IMR-90 (cell line): ENCODE measurements around the gene A4GNT.
"Not testable (repeated sequence)": the region's sequence is repeated elsewhere in the genome, so short reads cannot be mapped to it uniquely, and the experiment has no call there.

Experiments
- CHD1 ChIP-seq: IDR thresholded peaks from 2 replicates; pipeline ENCODE4 v1.6.1; 2012; ENCODE audit warnings: low read depth, low read length, improper control_type of control experiment
- POLR2A ChIP-seq: IDR thresholded peaks from 2 replicates; pipeline ENCODE4 v1.6.1; 2012; ENCODE audit warnings: mild to moderate bottlenecking, low read depth, low read length
- RAD21 ChIP-seq: IDR thresholded peaks from 2 replicates; pipeline ENCODE4 v1.6.1; 2012; ENCODE audit warnings: low read length, improper control_type of control experiment
- RFX5 ChIP-seq: IDR thresholded peaks from 2 replicates; pipeline ENCODE4 v1.8.0; 2012; ENCODE audit warnings: low read depth, mild to moderate bottlenecking, low read length, moderate library complexity
- SMC3 ChIP-seq: fragments of 150-350 bp; IDR thresholded peaks from 2 replicates; pipeline ENCODE4 v1.6.1; 2016; ENCODE audit warnings: low read depth, mild to moderate bottlenecking, antibody characterized with exemption, low read length, moderate library complexity
- TF ChIP-seq, protein P1 (sequence below): conservative IDR thresholded peaks from 2 replicates; pipeline ENCODE4 v1.5.1; 2012; ENCODE audit warnings: mild to moderate bottlenecking, low read depth, low read length, improper control_type of control experiment
- TF ChIP-seq, protein P2 (sequence below): fragments of 150-350 bp; IDR thresholded peaks from 2 replicates; pipeline ENCODE4 v1.6.1; 2016; ENCODE audit warnings: low read depth, mild to moderate bottlenecking, low read length, moderate library complexity, borderline replicate concordance

DNA sequence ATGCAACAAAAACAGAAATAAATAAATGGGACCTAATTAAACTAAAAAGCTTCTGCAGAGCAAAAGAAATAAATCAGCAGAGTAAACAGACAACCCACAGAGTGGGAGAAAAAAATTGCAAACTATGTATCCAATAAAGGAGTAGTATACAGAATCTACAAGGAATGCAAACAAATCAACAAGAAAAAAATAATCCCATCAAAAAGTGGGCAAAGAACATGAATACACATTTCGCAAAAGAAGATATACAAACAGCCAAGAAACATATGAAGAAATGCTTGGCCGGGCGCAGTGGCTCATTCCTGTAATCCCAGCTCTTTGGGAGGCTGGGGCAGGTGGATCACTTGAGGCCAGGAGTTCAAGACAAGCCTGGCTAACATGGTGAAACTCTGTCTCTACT, 10.0 kb upstream of the A4GNT start:
- TF ChIP-seq, protein P1, sequence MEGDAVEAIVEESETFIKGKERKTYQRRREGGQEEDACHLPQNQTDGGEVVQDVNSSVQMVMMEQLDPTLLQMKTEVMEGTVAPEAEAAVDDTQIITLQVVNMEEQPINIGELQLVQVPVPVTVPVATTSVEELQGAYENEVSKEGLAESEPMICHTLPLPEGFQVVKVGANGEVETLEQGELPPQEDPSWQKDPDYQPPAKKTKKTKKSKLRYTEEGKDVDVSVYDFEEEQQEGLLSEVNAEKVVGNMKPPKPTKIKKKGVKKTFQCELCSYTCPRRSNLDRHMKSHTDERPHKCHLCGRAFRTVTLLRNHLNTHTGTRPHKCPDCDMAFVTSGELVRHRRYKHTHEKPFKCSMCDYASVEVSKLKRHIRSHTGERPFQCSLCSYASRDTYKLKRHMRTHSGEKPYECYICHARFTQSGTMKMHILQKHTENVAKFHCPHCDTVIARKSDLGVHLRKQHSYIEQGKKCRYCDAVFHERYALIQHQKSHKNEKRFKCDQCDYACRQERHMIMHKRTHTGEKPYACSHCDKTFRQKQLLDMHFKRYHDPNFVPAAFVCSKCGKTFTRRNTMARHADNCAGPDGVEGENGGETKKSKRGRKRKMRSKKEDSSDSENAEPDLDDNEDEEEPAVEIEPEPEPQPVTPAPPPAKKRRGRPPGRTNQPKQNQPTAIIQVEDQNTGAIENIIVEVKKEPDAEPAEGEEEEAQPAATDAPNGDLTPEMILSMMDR = not testable (repeated sequence)
- not testable (repeated sequence) for TF ChIP-seq RAD21, POLR2A, SMC3, RFX5, CHD1
- TF ChIP-seq, protein P2, sequence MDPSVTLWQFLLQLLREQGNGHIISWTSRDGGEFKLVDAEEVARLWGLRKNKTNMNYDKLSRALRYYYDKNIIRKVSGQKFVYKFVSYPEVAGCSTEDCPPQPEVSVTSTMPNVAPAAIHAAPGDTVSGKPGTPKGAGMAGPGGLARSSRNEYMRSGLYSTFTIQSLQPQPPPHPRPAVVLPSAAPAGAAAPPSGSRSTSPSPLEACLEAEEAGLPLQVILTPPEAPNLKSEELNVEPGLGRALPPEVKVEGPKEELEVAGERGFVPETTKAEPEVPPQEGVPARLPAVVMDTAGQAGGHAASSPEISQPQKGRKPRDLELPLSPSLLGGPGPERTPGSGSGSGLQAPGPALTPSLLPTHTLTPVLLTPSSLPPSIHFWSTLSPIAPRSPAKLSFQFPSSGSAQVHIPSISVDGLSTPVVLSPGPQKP = not testable (repeated sequence)
